Tibial nerve (tissue), 4 donors: ENCODE measurements around the gene TMEM101.

Experiments used
- CTCF ChIP-seq, 5 experiments: fragments of 200-600 bp in 3 of 5; fragments of 450-650 bp in 2 of 5; sonication (generic) in 3 of 5; IDR thresholded peaks; one replicate each; pipeline ENCODE4 v1.5.1; 2016 to 2019; ENCODE audit warnings: antibody characterized with exemption in 5 of 5, mild to moderate bottlenecking in 3 of 5, moderate library complexity in 2 of 5
- EP300 ChIP-seq, 2 donors: sonication (generic); formaldehyde crosslinking; IDR thresholded peaks; one replicate each; pipeline ENCODE4 v1.6.1; 2017; ENCODE audit warnings: antibody characterized with exemption in 2 of 2, mild to moderate bottlenecking in 1 of 2

GRCh38 chr17:44022246-44022645 is 7.5 kb upstream of the TMEM101 start:
- no peak for TF ChIP-seq CTCF (IDR thresholded peaks at IDR 0.05)
- no peak for TF ChIP-seq EP300 (IDR thresholded peaks at IDR 0.05)
